Lower lobe of right lung (tissue), 2 donors: Measurements from ENCODE around the gene KRT40. TPM values are rescaled to one million over a fixed set of nuclear protein-coding genes. Genes with fewer than 3 reads are reported as not detected.

Source experiments
- ATAC-seq, 2 donors: fragments of 200-7000 bp; cut with Tn5 transposase; one replicate each; pipeline ENCODE4 v1.9.1; 2020 to 2022; ENCODE audit warnings: mild to moderate bottlenecking in 2 of 2, moderate library complexity in 2 of 2
- DNase-seq: peaks from one replicate; pipeline ENCODE4 v3.0.0-alpha.2; 2020
- H3K27ac ChIP-seq: fragments of 200-600 bp; one replicate; pipeline ENCODE4 v1.8.0; 2022
- H3K27me3 ChIP-seq: fragments of 200-600 bp; one replicate; pipeline ENCODE4 v1.8.0; 2022; ENCODE audit warnings: low read depth
- H3K36me3 ChIP-seq: fragments of 200-600 bp; one replicate; pipeline ENCODE4 v1.8.0; 2022; ENCODE audit warnings: mild to moderate bottlenecking
- H3K4me1 ChIP-seq: fragments of 200-600 bp; one replicate; pipeline ENCODE4 v1.8.0; 2022
- H3K4me3 ChIP-seq: fragments of 200-600 bp; one replicate; pipeline ENCODE4 v1.8.0; 2022; ENCODE audit warnings: mild to moderate bottlenecking
- H3K9me3 ChIP-seq: fragments of 200-600 bp; one replicate; pipeline ENCODE4 v1.8.0; 2022
- intact Hi-C: fragments of 100-400 bp; cut with DNase I; formaldehyde crosslinking; loops from one replicate; pipeline ENCODE4 v1.11.0; 2022
- total RNA-seq: library from RNA; stranded (reverse); fragmentation: NEBNext Ultra II Directional; extraction: Animal tissue kit (Norgen Biotek cat#: 25700); gene quantifications from one replicate; pipeline ENCODE4 v1.2.1, GENCODE V29; 2021
- TF ChIP-seq, protein P1 (sequence below): fragments of 200-600 bp; IDR thresholded peaks from one replicate; pipeline ENCODE4 v1.8.0; 2022; ENCODE audit warnings: antibody characterized with exemption, mild to moderate bottlenecking
- donor health status: DM: no; HTN: yes; CAD: no; lungs with severe emphysema.

Gene KRT40
- total RNA-seq, 1 donor from 2014 or later, result 0.27 TPM

DNA sequence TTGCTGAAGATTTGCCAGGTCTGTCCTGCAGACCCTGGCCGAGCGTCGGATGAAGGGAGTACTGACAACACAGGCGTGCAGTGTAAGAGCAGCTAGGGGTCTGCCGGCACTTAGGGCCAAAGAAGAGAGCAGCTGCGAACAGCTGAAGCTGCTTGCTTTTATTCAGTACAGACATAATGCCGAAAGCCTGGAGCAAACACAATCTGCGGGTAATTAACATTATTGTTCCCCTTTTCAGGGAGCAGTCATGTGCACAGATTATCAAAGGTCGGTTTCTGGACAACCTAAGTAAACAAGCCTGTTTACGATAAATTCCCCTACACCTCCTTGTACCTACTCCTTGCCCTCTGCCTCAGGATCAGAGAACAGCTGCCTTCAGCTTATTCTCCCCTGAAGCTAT is 34.7 kb downstream of the KRT40 start:
- no peak overlapping the region for H3K27ac ChIP-seq
- TF ChIP-seq, protein P1, sequence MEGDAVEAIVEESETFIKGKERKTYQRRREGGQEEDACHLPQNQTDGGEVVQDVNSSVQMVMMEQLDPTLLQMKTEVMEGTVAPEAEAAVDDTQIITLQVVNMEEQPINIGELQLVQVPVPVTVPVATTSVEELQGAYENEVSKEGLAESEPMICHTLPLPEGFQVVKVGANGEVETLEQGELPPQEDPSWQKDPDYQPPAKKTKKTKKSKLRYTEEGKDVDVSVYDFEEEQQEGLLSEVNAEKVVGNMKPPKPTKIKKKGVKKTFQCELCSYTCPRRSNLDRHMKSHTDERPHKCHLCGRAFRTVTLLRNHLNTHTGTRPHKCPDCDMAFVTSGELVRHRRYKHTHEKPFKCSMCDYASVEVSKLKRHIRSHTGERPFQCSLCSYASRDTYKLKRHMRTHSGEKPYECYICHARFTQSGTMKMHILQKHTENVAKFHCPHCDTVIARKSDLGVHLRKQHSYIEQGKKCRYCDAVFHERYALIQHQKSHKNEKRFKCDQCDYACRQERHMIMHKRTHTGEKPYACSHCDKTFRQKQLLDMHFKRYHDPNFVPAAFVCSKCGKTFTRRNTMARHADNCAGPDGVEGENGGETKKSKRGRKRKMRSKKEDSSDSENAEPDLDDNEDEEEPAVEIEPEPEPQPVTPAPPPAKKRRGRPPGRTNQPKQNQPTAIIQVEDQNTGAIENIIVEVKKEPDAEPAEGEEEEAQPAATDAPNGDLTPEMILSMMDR, result no peak
- no peak overlapping the region for H3K4me3 ChIP-seq
- H3K9me3 ChIP-seq, result no peaks in the 10 kb centered on the region
- no peak for DNase-seq
- H3K4me1 ChIP-seq, result peaks cover 10% of the 10 kb centered on the region
- H3K27me3 ChIP-seq, result peaks cover 18% of the 10 kb centered on the region
- ATAC-seq, result no peak
- intact Hi-C loops, result no loop called here
- H3K36me3 ChIP-seq, result no peaks in the 10 kb centered on the region

DNA sequence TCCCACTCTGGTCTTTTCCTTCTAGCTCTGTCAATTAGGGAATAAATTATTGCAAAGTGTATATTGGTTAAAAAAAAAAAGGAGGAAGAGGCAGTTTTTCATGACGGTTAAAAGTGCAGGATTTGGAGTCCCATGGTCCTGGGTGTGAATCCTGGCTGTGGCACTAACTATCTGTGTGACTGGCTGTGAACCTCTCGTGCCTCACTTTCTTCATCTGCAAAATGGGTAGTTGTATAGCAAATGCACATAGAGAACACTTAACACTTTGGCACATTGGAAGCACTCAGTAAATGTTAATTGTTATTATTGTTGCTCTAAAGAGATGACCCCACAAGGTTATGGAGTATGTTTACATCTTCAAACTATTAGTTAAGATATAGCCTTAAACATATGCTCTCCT is 36.2 kb downstream of the KRT40 start:
- peaks cover 6% of the 10 kb centered on the region for H3K4me1 ChIP-seq
- TF ChIP-seq, protein P1, result no peak
- H3K27me3 ChIP-seq, result peaks cover 18% of the 10 kb centered on the region
- H3K4me3 ChIP-seq, result no peak overlapping the region
- H3K27ac ChIP-seq, result no peak overlapping the region
- intact Hi-C loops, result no loop called here
- H3K36me3 ChIP-seq, result no peaks in the 10 kb centered on the region
- ATAC-seq, result no peak
- H3K9me3 ChIP-seq, result no peaks in the 10 kb centered on the region
- DNase-seq, result no peak

GRCh38 chr17:40945414-40945813 is 38.7 kb downstream of the KRT40 start:
- no peak for DNase-seq
- no peaks in the 10 kb centered on the region for H3K4me1 ChIP-seq
- H3K9me3 ChIP-seq, result no peaks in the 10 kb centered on the region
- ATAC-seq, result no peak
- H3K36me3 ChIP-seq, result no peaks in the 10 kb centered on the region
- TF ChIP-seq, protein P1, result no peak
- H3K27me3 ChIP-seq, result peaks cover 17% of the 10 kb centered on the region
- H3K4me3 ChIP-seq, result no peak overlapping the region
- H3K27ac ChIP-seq, result no peak overlapping the region
- intact Hi-C loops, result no loop called here

DNA sequence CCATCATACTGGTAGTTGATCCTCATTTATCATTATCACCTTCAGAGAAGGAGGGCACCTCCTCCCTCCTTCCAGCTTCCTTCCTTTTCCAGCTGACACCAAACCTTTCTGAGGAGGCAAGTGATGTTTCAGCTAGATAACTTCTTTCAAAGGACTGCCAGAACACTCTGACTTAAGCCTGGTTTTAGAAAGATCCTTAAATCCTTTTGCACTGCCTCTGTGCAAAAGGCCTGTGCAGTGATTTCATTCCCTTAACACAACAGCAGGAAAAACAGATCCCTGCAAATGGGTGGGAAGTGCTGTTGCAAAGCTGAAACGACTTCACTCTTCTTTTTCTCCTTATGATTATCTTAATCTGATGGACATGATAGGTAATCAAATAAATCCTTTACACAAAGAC is 39.6 kb downstream of the KRT40 start:
- Histone ChIP-seq H3K9me3 (no peaks in the 10 kb centered on the region), H3K4me3 (no peak overlapping the region), H3K36me3 (no peaks in the 10 kb centered on the region), H3K27me3 (peaks cover 9% of the 10 kb centered on the region), H3K4me1 (no peaks in the 10 kb centered on the region), H3K27ac (no peak overlapping the region)
- DNase-seq, result no peak
- ATAC-seq, result no peak
- TF ChIP-seq, protein P1, result no peak
- intact Hi-C loops, result no loop called here

GRCh38 chr17:40942553-40942952 is 41.6 kb downstream of the KRT40 start:
- DNase-seq (no peak), ATAC-seq (no peak)
- Histone ChIP-seq H3K4me3 (no peak overlapping the region), H3K9me3 (no peaks in the 10 kb centered on the region), H3K4me1 (no peaks in the 10 kb centered on the region), H3K36me3 (no peaks in the 10 kb centered on the region), H3K27ac (no peak overlapping the region), H3K27me3 (no peaks in the 10 kb centered on the region)
- TF ChIP-seq, protein P1, result no peak
- intact Hi-C loops, result no loop called here

GRCh38 chr17:40940266-40940665 is 43.9 kb downstream of the KRT40 start:
- H3K27me3 ChIP-seq, result no peaks in the 10 kb centered on the region
- H3K27ac ChIP-seq, result no peak overlapping the region
- H3K9me3 ChIP-seq, result no peaks in the 10 kb centered on the region
- no peak overlapping the region for H3K4me3 ChIP-seq
- no peak for ATAC-seq
- intact Hi-C loops, result no loop called here
- TF ChIP-seq, protein P1, result no peak
- no peak for DNase-seq
- H3K36me3 ChIP-seq, result no peaks in the 10 kb centered on the region
- no peaks in the 10 kb centered on the region for H3K4me1 ChIP-seq
